ENCODE results near the gene SEL1L2.

Gene SEL1L2

GRCh38 chr20:13990465-13990864 lies at the start of gene SEL1L2:
Gene SEL1L2, minus strand, starts transcription at chr20:13990614. Its CDS starts 80 bp downstream, at chr20:13990534.
- Mint-ChIP-seq H3K36me3 (ENCODE audit: low read depth) (peaks cover 4% of the 10 kb centered on the region), H3K4me3 (no peak within 1 kb of the TSS), H3K9me3 (peaks cover 33% of the 10 kb centered on the region), H3K27me3 (ENCODE audit: low read depth) (no peaks in the 10 kb centered on the region), H3K27ac (no peak within 1 kb of the TSS), H3K4me1 (no peaks in the 10 kb centered on the region)
- TF ChIP-seq CTCF (IDR thresholded peaks at IDR 0.05; ENCODE audit: unreplicated experiment in 3 of 3) = no peak

- Mint-ChIP-seq H3K27me3 (ENCODE audit: low read depth) (no peaks in the 10 kb centered on the region), H3K27ac (no peak overlapping the region), H3K4me3 (no peak overlapping the region), H3K9me3 (no peaks in the 10 kb centered on the region), H3K36me3 (ENCODE audit: low read depth) (no peaks in the 10 kb centered on the region), H3K4me1 (no peaks in the 10 kb centered on the region)
- no peak for TF ChIP-seq CTCF (IDR thresholded peaks at IDR 0.05; ENCODE audit: unreplicated experiment in 3 of 3)
Observed at GRCh38 chr20:14036567-14036966, 46.2 kb upstream of the SEL1L2 start.

GRCh38 chr20:14033310-14033709 lies 42.9 kb upstream of the SEL1L2 start:
- H3K4me3 Mint-ChIP-seq = no peak overlapping the region
- H3K4me1 Mint-ChIP-seq = no peaks in the 10 kb centered on the region
- no peak for TF ChIP-seq CTCF (IDR thresholded peaks at IDR 0.05; ENCODE audit: unreplicated experiment in 3 of 3)
- H3K27me3 Mint-ChIP-seq (ENCODE audit: low read depth) = no peaks in the 10 kb centered on the region
- no peaks in the 10 kb centered on the region for H3K9me3 Mint-ChIP-seq
- peaks cover 3% of the 10 kb centered on the region for H3K36me3 Mint-ChIP-seq (ENCODE audit: low read depth)
- H3K27ac Mint-ChIP-seq = no peak overlapping the region

GRCh38 chr20:14030991-14031390 lies 40.6 kb upstream of the SEL1L2 start:
- Mint-ChIP-seq H3K36me3 (ENCODE audit: low read depth) (peaks cover 6% of the 10 kb centered on the region), H3K9me3 (peaks cover 8% of the 10 kb centered on the region), H3K27ac (no peak overlapping the region), H3K4me1 (no peaks in the 10 kb centered on the region), H3K4me3 (no peak overlapping the region), H3K27me3 (ENCODE audit: low read depth) (no peaks in the 10 kb centered on the region)
- TF ChIP-seq CTCF (IDR thresholded peaks at IDR 0.05; ENCODE audit: unreplicated experiment in 3 of 3) = no peak

- Mint-ChIP-seq H3K4me3 (no peak overlapping the region), H3K9me3 (peaks cover 37% of the 10 kb centered on the region), H3K27ac (no peak overlapping the region), H3K27me3 (ENCODE audit: low read depth) (no peaks in the 10 kb centered on the region), H3K36me3 (ENCODE audit: low read depth) (peaks cover 33% of the 10 kb centered on the region), H3K4me1 (no peaks in the 10 kb centered on the region)
- TF ChIP-seq CTCF (IDR thresholded peaks at IDR 0.05; ENCODE audit: unreplicated experiment in 3 of 3) = no peak
Observed at GRCh38 chr20:14012671-14013070, 22.3 kb upstream of the SEL1L2 start.

GRCh38 chr20:14009208-14009607 lies 18.8 kb upstream of the SEL1L2 start:
- Mint-ChIP-seq H3K9me3 (peaks cover 19% of the 10 kb centered on the region), H3K4me1 (no peaks in the 10 kb centered on the region), H3K4me3 (no peak overlapping the region), H3K27ac (no peak overlapping the region), H3K36me3 (ENCODE audit: low read depth) (peaks cover 24% of the 10 kb centered on the region), H3K27me3 (ENCODE audit: low read depth) (no peaks in the 10 kb centered on the region)
- TF ChIP-seq CTCF (IDR thresholded peaks at IDR 0.05; ENCODE audit: unreplicated experiment in 3 of 3) = no peak
